GM12878 (cell line): ENCODE data around the gene COL26A1. TPM values are rescaled to one million over a fixed set of nuclear protein-coding genes. Genes with fewer than 3 reads are reported as not detected.

Source experiments
- ATAC-seq: fragments of 200-7000 bp; cut with Tn5 transposase; 3 replicates; pipeline ENCODE4 v1.9.1; 2020; ENCODE audit warnings: mild to moderate bottlenecking, moderate library complexity
- BruUV-seq: library from RNA; stranded (reverse); fragments of 400-500 nt; replicated peaks from 2 replicates; lab custom pipeline; 2021; lab: Mats Ljungman, UMichigan
- CTCF ChIA-PET: fragments of 300-600 bp; sonication (Branson Sonifier 250); formaldehyde crosslinking; extraction: SDS; loops from one replicate; lab custom pipeline; 2021; ENCODE audit warnings: inconsistent platforms; lab: Yijun Ruan, JAX
- POLR2A ChIA-PET: fragments of 350-600 bp; formaldehyde crosslinking; extraction: SDS; loops from one replicate; lab custom pipeline; 2021; ENCODE audit warnings: inconsistent platforms; lab: Charles Lee
- RAD21 ChIA-PET: fragments of 300-600 bp; sonication (Branson Sonifier 250); formaldehyde crosslinking; loops from one replicate; lab custom pipeline; 2023; ENCODE audit warnings: antibody characterized with exemption; ENCODE audit not compliant: unreplicated experiment; lab: Charles Lee
- SMC1A ChIA-PET: fragments of 300-600 bp; sonication (Branson Sonifier 250); formaldehyde crosslinking; loops from one replicate; lab custom pipeline; 2023; ENCODE audit not compliant: unreplicated experiment, uncharacterized antibody; lab: Charles Lee
- DNase-seq: peaks from one replicate; pipeline ENCODE4 v3.0.0-alpha.2; 2011; ENCODE audit warnings: low read depth, low spot score
- FAIRE-seq: peaks from 3 replicates; lab custom pipeline; 2011; peaks lifted over from hg19 to GRCh38; lab: Jason Lieb, UNC
- H2AFZ ChIP-seq: 2 replicates; pipeline ENCODE4 v1.6.0; 2011; ENCODE audit warnings: low read depth, low read length, control low read depth; ENCODE audit not compliant: control insufficient read depth
- H3K27ac ChIP-seq: 2 replicates; pipeline ENCODE4 v1.5.1; 2011; ENCODE audit warnings: control low read depth; ENCODE audit not compliant: control insufficient read depth, insufficient read depth
- H3K27me3 ChIP-seq, 2 experiments: replicated peaks in 1 of 2; 2 replicates each; pipeline versions ENCODE4 v1.6.0 to v1.6.1; 2011; ENCODE audit warnings: low read length in 1 of 2; ENCODE audit not compliant: control insufficient read depth in 2 of 2, insufficient read depth in 2 of 2
- H3K36me3 ChIP-seq, 2 experiments: 2 replicates each; pipeline ENCODE4 v1.5.1; 2011; ENCODE audit warnings: low read length in 1 of 2; ENCODE audit not compliant: control insufficient read depth in 2 of 2, insufficient read depth in 2 of 2
- H3K4me1 ChIP-seq: 2 replicates; pipeline ENCODE4 v1.6.1; 2011; ENCODE audit warnings: mild to moderate bottlenecking, low read length, moderate library complexity, mixed read lengths; ENCODE audit not compliant: control insufficient read depth, insufficient read depth
- H3K4me2 ChIP-seq: 2 replicates; pipeline ENCODE4 v1.6.0; 2011; ENCODE audit warnings: control low read depth; ENCODE audit not compliant: control insufficient read depth, insufficient read depth
- H3K4me3 ChIP-seq: fragments of 200-600 bp; sonication (generic); 2 replicates; pipeline ENCODE4 v1.5.1; 2016
- H3K79me2 ChIP-seq: 2 replicates; pipeline ENCODE4 v1.6.0; 2011; ENCODE audit warnings: low read length; ENCODE audit not compliant: control insufficient read depth, insufficient read depth
- H3K9ac ChIP-seq: 2 replicates; pipeline ENCODE4 v1.8.0; 2011; ENCODE audit warnings: low read length, control low read depth, mixed read lengths; ENCODE audit not compliant: control insufficient read depth, insufficient read depth
- H3K9me3 ChIP-seq: replicated peaks from 3 replicates; pipeline ENCODE4 v1.5.1; 2011; ENCODE audit warnings: mild to moderate bottlenecking, low read length; ENCODE audit not compliant: control insufficient read depth, insufficient read depth
- H4K20me1 ChIP-seq: 2 replicates; pipeline ENCODE4 v1.6.0; 2011; ENCODE audit not compliant: control insufficient read depth, insufficient read depth
- CHD4 ChIP-seq: fragments of 200-600 bp; sonication (generic); IDR thresholded peaks from 2 replicates; pipeline ENCODE4 v1.6.1; 2016; ENCODE audit warnings: mild to moderate bottlenecking
- DPF2 ChIP-seq: fragments of 450-650 bp; IDR thresholded peaks from 2 replicates; pipeline ENCODE4 v1.6.1; 2017; ENCODE audit warnings: mild to moderate bottlenecking
- E2F8 ChIP-seq: fragments of 450-650 bp; IDR thresholded peaks from 2 replicates; pipeline ENCODE4 v1.6.1; 2018; ENCODE audit warnings: mild to moderate bottlenecking, low read depth, moderate library complexity; ENCODE audit not compliant: partially characterized antibody
- EP300 ChIP-seq, 2 experiments: fragments of 150-350 bp in 1 of 2; IDR thresholded peaks; 2 replicates each; pipeline ENCODE4 v1.6.1; 2011 to 2012; ENCODE audit warnings: low read depth in 2 of 2, low read length in 2 of 2, borderline replicate concordance in 1 of 2, improper control_type of control experiment in 1 of 2, inconsistent platforms in 1 of 2; ENCODE audit not compliant: control insufficient read depth in 1 of 2
- EZH2 ChIP-seq: IDR thresholded peaks from 2 replicates; pipeline ENCODE4 v1.6.1; 2012; ENCODE audit warnings: low read depth, mild to moderate bottlenecking, control low read depth, inconsistent platforms, low read length, borderline replicate concordance; ENCODE audit not compliant: control insufficient read depth
- GATAD2B ChIP-seq: fragments of 450-650 bp; conservative IDR thresholded peaks from 2 replicates; pipeline ENCODE4 v1.6.1; 2017; ENCODE audit warnings: low read depth, mild to moderate bottlenecking, moderate library complexity
- KDM1A ChIP-seq: fragments of 200-600 bp; sonication (generic); IDR thresholded peaks from 2 replicates; pipeline ENCODE4 v1.6.1; 2016; ENCODE audit warnings: borderline replicate concordance
- NBN ChIP-seq: fragments of 450-650 bp; IDR thresholded peaks from 2 replicates; pipeline ENCODE4 v1.6.1; 2016
- NRF1 ChIP-seq: conservative IDR thresholded peaks from 2 replicates; pipeline ENCODE4 v1.6.1; 2011; ENCODE audit warnings: mild to moderate bottlenecking, low read depth, low read length, improper control_type of control experiment
- PAX5 ChIP-seq: IDR thresholded peaks from 2 replicates; pipeline ENCODE4 v1.6.1; 2011; ENCODE audit warnings: low read depth, low read length, borderline replicate concordance
- SMAD1 ChIP-seq: fragments of 450-650 bp; IDR thresholded peaks from 2 replicates; pipeline ENCODE4 v1.6.1; 2018; ENCODE audit warnings: mild to moderate bottlenecking, low read depth; ENCODE audit not compliant: partially characterized antibody
- SP1 ChIP-seq: IDR thresholded peaks from one replicate; pipeline ENCODE4 v1.6.1; 2011; ENCODE audit warnings: low read depth, low read length
- SREBF1 ChIP-seq: IDR thresholded peaks from 2 replicates; pipeline ENCODE4 v1.6.1; 2012; ENCODE audit warnings: mild to moderate bottlenecking, low read length
- STAT3 ChIP-seq: IDR thresholded peaks from 2 replicates; pipeline ENCODE4 v1.6.1; 2011; ENCODE audit warnings: low read depth, low read length, improper control_type of control experiment
- YY1 ChIP-seq: IDR thresholded peaks from 2 replicates; pipeline ENCODE4 v1.6.1; 2011; ENCODE audit warnings: low read depth, mild to moderate bottlenecking, low read length
- ZZZ3 ChIP-seq: IDR thresholded peaks from 2 replicates; pipeline ENCODE4 v1.6.1; 2011; ENCODE audit warnings: low read depth; ENCODE audit not compliant: control insufficient read depth, insufficient read length
- WGBS: methylation state at CpG from one replicate; pipeline ENCODE4 v1.1.6; 2016; ENCODE audit warnings: low lambda C conversion rate; ENCODE audit not compliant: insufficient replicate concordance, insufficient coverage; ENCODE audit errors: missing lambda C conversion rate; 5-methylcytosine and 5-hydroxymethylcytosine counted together
- in situ Hi-C: fragments of 300-500 bp; cut with MboI; formaldehyde crosslinking; loops from 9 replicates; pipeline ENCODE4 v1.14.3; 2018; ENCODE audit warnings: mixed read lengths
- intact Hi-C: fragments of 100-400 bp; cut with micrococcal nuclease; formaldehyde crosslinking; loops from one replicate; pipeline ENCODE4 v1.14.2; 2022; ENCODE audit not compliant: unreplicated experiment
- polyA plus RNA-seq, 11 experiments: library from polyadenylated mRNA; depleted of rRNA in 4 of 11; unstranded in 6 of 11; stranded (reverse) in 5 of 11; fragments of >200 nt; fragmentation: Nextera tagmentation in 4 of 11; fragmentation: Illumina TruSeq in 1 of 11; extraction: Ambion mirVana in 4 of 11; extraction: Trizol in 1 of 11; gene quantifications; 1 replicate in 1 of 11; 2 replicates in 10 of 11; pipeline versions ENCODE4 v1.2.1 to v1.2.3, GENCODE V29; 2011 to 2016; ENCODE audit warnings: inconsistent platforms in 2 of 11, missing spikeins in 2 of 11, low read depth in 1 of 11
- total RNA-seq, 4 experiments: library from RNA; depleted of rRNA in 3 of 4; stranded (reverse); fragments of >200 nt in 3 of 4; fragmentation: Illumina TruSeq in 1 of 4; extraction: Trizol in 1 of 4; gene quantifications; 2 replicates each; pipeline versions ENCODE4 v1.2.1 to v1.2.3, GENCODE V29; 2013 to 2021
- TF ChIP-seq, protein P1 (sequence below): fragments of 450-650 bp; IDR thresholded peaks from 2 replicates; pipeline ENCODE4 v1.6.1; 2017; ENCODE audit warnings: low read depth, mild to moderate bottlenecking, moderate library complexity
- TF ChIP-seq, protein P2 (sequence below): IDR thresholded peaks from 2 replicates; pipeline ENCODE4 v1.6.1; 2012; ENCODE audit warnings: mild to moderate bottlenecking, low read depth, low read length

The COL26A1 gene
- total and polyA plus RNA-seq, 10 of the 15 experiments (the other 5 are each of a cell fraction or from before 2014, with no cell fraction given) = 0.08 TPM; not detected in 9

DNA sequence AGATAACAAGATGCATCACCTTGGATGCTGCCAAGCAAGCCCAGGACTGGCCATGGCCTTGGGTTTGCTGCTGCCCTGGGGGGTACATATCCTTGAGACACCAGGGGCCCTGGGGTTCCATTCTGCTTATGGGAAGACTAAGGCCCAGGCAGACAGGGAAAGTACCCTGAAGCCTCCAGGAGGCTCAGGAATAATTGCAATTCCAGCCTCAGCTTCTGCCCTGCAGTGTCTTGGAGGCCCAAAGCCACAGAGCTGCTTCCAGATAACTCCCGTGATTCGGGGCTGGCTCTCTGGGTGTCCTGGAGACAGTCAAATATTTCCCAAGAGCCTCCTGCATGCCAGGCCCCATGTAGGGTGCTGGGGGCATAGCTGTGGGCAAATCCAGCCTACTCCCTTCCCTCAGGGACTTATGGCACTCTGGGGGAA is 243.8 kb downstream of the COL26A1 start:
- CTCF ChIA-PET = interaction anchor here (0.9 kb wide), 1 partner anchor 664 kb away, joined by 3 read pairs; no protein-coding TSS in a partner anchor
- Histone ChIP-seq H3K4me2 (no peak overlapping the region), H3K9ac (no peak overlapping the region), H3K27ac (no peak overlapping the region), H3K79me2 (no peaks in the 10 kb centered on the region), H3K4me3 (no peak overlapping the region), H4K20me1 (no peaks in the 10 kb centered on the region), H3K4me1 (no peaks in the 10 kb centered on the region), H3K27me3 (peaks cover 0 to 2% of the 10 kb centered on the region in 2 experiments; a peak in 2 of 4 replicates), H3K9me3 (no peaks in the 10 kb centered on the region), H3K36me3 (no peaks in the 10 kb centered on the region), H2AFZ (no peak overlapping the region)
- FAIRE-seq (no peak), ATAC-seq (no peak), DNase-seq (no peak)
- RAD21 ChIA-PET = no interaction called here
- in situ Hi-C loops (loop anchor here (10.0 kb wide), 1 partner anchor 778 kb away; no protein-coding TSS in a partner anchor), intact Hi-C loops (no loop called here)
- no TSS peak for BruUV-seq
- WGBS = 3% methylated on average over 2 of the region's 2 CpGs
- POLR2A ChIA-PET = no interaction called here
- SMC1A ChIA-PET = no interaction called here
- no peak for TF ChIP-seq SMAD1
- no peak for TF ChIP-seq STAT3
- no peak for TF ChIP-seq SREBF1
- TF ChIP-seq GATAD2B = no peak
- TF ChIP-seq E2F8 = no peak
- TF ChIP-seq NBN = no peak
- TF ChIP-seq CHD4 = no peak
- no peak for TF ChIP-seq KDM1A
- TF ChIP-seq NRF1 = no peak
- TF ChIP-seq, protein P1, sequence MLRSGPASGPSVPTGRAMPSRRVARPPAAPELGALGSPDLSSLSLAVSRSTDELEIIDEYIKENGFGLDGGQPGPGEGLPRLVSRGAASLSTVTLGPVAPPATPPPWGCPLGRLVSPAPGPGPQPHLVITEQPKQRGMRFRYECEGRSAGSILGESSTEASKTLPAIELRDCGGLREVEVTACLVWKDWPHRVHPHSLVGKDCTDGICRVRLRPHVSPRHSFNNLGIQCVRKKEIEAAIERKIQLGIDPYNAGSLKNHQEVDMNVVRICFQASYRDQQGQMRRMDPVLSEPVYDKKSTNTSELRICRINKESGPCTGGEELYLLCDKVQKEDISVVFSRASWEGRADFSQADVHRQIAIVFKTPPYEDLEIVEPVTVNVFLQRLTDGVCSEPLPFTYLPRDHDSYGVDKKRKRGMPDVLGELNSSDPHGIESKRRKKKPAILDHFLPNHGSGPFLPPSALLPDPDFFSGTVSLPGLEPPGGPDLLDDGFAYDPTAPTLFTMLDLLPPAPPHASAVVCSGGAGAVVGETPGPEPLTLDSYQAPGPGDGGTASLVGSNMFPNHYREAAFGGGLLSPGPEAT = no peak
- TF ChIP-seq, protein P2, sequence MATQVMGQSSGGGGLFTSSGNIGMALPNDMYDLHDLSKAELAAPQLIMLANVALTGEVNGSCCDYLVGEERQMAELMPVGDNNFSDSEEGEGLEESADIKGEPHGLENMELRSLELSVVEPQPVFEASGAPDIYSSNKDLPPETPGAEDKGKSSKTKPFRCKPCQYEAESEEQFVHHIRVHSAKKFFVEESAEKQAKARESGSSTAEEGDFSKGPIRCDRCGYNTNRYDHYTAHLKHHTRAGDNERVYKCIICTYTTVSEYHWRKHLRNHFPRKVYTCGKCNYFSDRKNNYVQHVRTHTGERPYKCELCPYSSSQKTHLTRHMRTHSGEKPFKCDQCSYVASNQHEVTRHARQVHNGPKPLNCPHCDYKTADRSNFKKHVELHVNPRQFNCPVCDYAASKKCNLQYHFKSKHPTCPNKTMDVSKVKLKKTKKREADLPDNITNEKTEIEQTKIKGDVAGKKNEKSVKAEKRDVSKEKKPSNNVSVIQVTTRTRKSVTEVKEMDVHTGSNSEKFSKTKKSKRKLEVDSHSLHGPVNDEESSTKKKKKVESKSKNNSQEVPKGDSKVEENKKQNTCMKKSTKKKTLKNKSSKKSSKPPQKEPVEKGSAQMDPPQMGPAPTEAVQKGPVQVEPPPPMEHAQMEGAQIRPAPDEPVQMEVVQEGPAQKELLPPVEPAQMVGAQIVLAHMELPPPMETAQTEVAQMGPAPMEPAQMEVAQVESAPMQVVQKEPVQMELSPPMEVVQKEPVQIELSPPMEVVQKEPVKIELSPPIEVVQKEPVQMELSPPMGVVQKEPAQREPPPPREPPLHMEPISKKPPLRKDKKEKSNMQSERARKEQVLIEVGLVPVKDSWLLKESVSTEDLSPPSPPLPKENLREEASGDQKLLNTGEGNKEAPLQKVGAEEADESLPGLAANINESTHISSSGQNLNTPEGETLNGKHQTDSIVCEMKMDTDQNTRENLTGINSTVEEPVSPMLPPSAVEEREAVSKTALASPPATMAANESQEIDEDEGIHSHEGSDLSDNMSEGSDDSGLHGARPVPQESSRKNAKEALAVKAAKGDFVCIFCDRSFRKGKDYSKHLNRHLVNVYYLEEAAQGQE = no peak
- TF ChIP-seq YY1 = no peak
- TF ChIP-seq SP1 = no peak
- TF ChIP-seq EP300 (IDR thresholded peaks at IDR 0.05; ENCODE audit: borderline replicate concordance in 1 of 2, control insufficient read depth in 1 of 2, low read depth in 2 of 2, low read length in 2 of 2) = no peak
- no peak for TF ChIP-seq DPF2
- no peak for TF ChIP-seq EZH2
- no peak for TF ChIP-seq PAX5
- no peak for TF ChIP-seq ZZZ3
